Right atrium auricular region (tissue), 2 donors: Measurements from ENCODE around the gene PPFIA2. TPM values are rescaled to one million over a fixed set of nuclear protein-coding genes. Genes with fewer than 3 reads are reported as not detected.

Experiments
- DNase-seq: peaks from one replicate; pipeline ENCODE4 v3.0.0-alpha.2; 2019; ENCODE audit warnings: low spot score
- H3K27ac ChIP-seq, 2 donors: fragments of 200-600 bp; sonication (generic); 1 replicate in 1 of 2; 2 replicates in 1 of 2; pipeline ENCODE4 v1.5.1; 2016 to 2019
- H3K27me3 ChIP-seq, 2 donors: fragments of 200-600 bp; sonication (generic); one replicate each; pipeline versions ENCODE4 v1.5.1 to v1.6.0; 2017 to 2019
- H3K36me3 ChIP-seq: fragments of 200-600 bp; sonication (generic); one replicate; pipeline ENCODE4 v1.5.1; 2016
- H3K4me1 ChIP-seq, 2 donors: fragments of 200-600 bp; sonication (generic); one replicate each; pipeline versions ENCODE4 v1.5.1 to v1.6.0; 2017 to 2019
- H3K4me3 ChIP-seq, 2 donors: fragments of 200-600 bp; sonication (generic); 1 replicate in 1 of 2; 2 replicates in 1 of 2; pipeline ENCODE4 v1.5.1; 2017 to 2019; ENCODE audit warnings: mild to moderate bottlenecking in 1 of 2, moderate library complexity in 1 of 2
- H3K9me3 ChIP-seq, 2 donors: fragments of 200-600 bp; sonication (generic); one replicate each; pipeline ENCODE4 v1.5.1; 2019
- CTCF ChIP-seq, 2 donors: fragments of 200-600 bp; sonication (generic); IDR thresholded peaks; one replicate each; pipeline ENCODE4 v1.5.1; 2019; ENCODE audit warnings: antibody characterized with exemption in 2 of 2
- total RNA-seq, 2 donors: library from RNA; depleted of rRNA; stranded (reverse); fragments of >200 nt; gene quantifications; one replicate each; pipeline ENCODE4 v1.1.0, GENCODE V29; 2016

Gene PPFIA2
- total RNA-seq, 2 donors from 2014 or later: 0.20 to 0.48 TPM

- DNase-seq: no peak
- Histone ChIP-seq H3K27ac (peak overlapping the region; percentile 32 to 44), H3K27me3 (no peaks in the 10 kb centered on the region), H3K36me3 (no peaks in the 10 kb centered on the region), H3K4me1 (no peaks in the 10 kb centered on the region), H3K4me3 (no peak overlapping the region), H3K9me3 (no peaks in the 10 kb centered on the region)
- TF ChIP-seq CTCF (IDR thresholded peaks at IDR 0.05): no peak
Observed at GRCh38 chr12:81499809-81500208, 259.3 kb downstream of the PPFIA2 start.

GRCh38 chr12:81492131-81492720 lies 266.9 kb downstream of the PPFIA2 start:
- H3K36me3 ChIP-seq: no peaks in the 10 kb centered on the region
- no peaks in the 10 kb centered on the region for H3K9me3 ChIP-seq
- no peak overlapping the region for H3K4me3 ChIP-seq
- H3K27ac ChIP-seq: no peak overlapping the region
- no peak for TF ChIP-seq CTCF (IDR thresholded peaks at IDR 0.05)
- H3K4me1 ChIP-seq: no peaks in the 10 kb centered on the region
- DNase-seq: no peak
- H3K27me3 ChIP-seq: no peaks in the 10 kb centered on the region

- TF ChIP-seq CTCF (IDR thresholded peaks at IDR 0.05): no peak
- Histone ChIP-seq H3K36me3 (no peaks in the 10 kb centered on the region), H3K27ac (no peak overlapping the region), H3K4me3 (no peak overlapping the region), H3K27me3 (no peaks in the 10 kb centered on the region), H3K4me1 (no peaks in the 10 kb centered on the region), H3K9me3 (no peaks in the 10 kb centered on the region)
- no peak for DNase-seq
Observed at GRCh38 chr12:81472934-81473333, 286.2 kb downstream of the PPFIA2 start.

GRCh38 chr12:81470923-81471322 lies 288.2 kb downstream of the PPFIA2 start:
- Histone ChIP-seq H3K9me3 (no peaks in the 10 kb centered on the region), H3K27ac (no peak overlapping the region), H3K27me3 (no peaks in the 10 kb centered on the region), H3K4me3 (no peak overlapping the region), H3K36me3 (no peaks in the 10 kb centered on the region), H3K4me1 (no peaks in the 10 kb centered on the region)
- no peak for DNase-seq
- no peak for TF ChIP-seq CTCF (IDR thresholded peaks at IDR 0.05)

- no peak overlapping the region for H3K27ac ChIP-seq
- no peaks in the 10 kb centered on the region for H3K4me1 ChIP-seq
- no peak overlapping the region for H3K4me3 ChIP-seq
- no peaks in the 10 kb centered on the region for H3K9me3 ChIP-seq
- no peaks in the 10 kb centered on the region for H3K27me3 ChIP-seq
- no peak for TF ChIP-seq CTCF (IDR thresholded peaks at IDR 0.05)
- no peaks in the 10 kb centered on the region for H3K36me3 ChIP-seq
- no peak for DNase-seq
Observed at GRCh38 chr12:81468206-81468605, 290.9 kb downstream of the PPFIA2 start.

GRCh38 chr12:81465876-81466275 lies 293.3 kb downstream of the PPFIA2 start:
- no peaks in the 10 kb centered on the region for H3K9me3 ChIP-seq
- DNase-seq: no peak
- H3K27me3 ChIP-seq: no peaks in the 10 kb centered on the region
- H3K4me1 ChIP-seq: no peaks in the 10 kb centered on the region
- H3K4me3 ChIP-seq: no peak overlapping the region
- no peak overlapping the region for H3K27ac ChIP-seq
- no peaks in the 10 kb centered on the region for H3K36me3 ChIP-seq
- TF ChIP-seq CTCF (IDR thresholded peaks at IDR 0.05): no peak
